ENCODE measurements around the gene HCFC1.
A peak's percentile ranks its signal among the peaks of the same experiment; 100 is the strongest.

HCFC1 gene

GRCh38 chrX:153926858-153927671, 44.6 kb downstream of the HCFC1 start:
- peak; percentile 48 to 51 for DNase-seq (ENCODE audit: extremely low read depth in 1 of 2, low read depth in 1 of 2)

GRCh38 chrX:153926552-153926857, 45.1 kb downstream of the HCFC1 start:
- no peak for DNase-seq (ENCODE audit: extremely low read depth in 1 of 2, low read depth in 1 of 2)

DNA sequence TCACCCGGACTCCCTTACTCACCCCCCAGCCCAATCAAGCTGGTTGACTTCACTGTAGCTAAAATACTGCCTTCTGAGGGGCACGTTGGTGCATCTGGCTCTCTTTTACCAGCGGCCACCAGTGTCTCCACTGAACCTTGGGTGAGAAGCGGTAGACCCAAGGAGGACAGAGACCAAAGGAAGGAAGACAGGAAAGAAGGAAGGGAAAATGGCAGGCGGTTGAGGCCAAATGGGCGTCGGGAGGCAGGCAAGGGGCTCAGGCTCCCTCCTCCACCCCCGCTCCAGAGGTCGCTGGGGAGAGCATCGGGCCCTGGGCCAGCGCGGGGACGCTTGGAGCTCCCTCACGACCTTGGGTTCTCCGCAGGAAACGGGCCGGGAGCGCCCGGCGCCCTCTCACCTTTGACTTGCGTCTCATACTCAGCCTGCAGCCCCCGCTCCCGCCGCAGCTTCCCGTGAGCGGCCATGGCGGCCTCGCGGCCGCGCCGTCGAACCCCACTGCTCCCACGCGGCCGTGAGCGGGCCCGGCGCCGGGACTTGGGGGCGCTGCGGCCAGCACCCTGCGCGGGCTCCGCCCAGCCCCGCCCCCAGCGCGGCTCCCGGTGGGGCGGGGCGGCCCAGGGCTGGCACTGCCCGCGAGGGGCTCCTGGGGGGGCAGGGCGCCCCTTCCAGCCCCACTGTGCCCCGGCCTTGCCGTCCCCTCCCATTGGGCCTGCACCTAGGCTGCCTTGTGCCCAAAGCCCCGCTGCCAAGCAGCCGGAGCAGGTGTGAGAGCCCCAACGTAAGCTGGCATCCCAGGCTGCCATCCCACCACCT, 45.7 kb downstream of the HCFC1 start, which contains the start of gene ARHGAP4:
TSS of gene ARHGAP4 (minus strand) at position 526 of the 813 bp plus-strand sequence. CDS start at position 464, 62 bp downstream.
- DNase-seq (ENCODE audit: extremely low read depth in 1 of 2, low read depth in 1 of 2), result no peak

DNA sequence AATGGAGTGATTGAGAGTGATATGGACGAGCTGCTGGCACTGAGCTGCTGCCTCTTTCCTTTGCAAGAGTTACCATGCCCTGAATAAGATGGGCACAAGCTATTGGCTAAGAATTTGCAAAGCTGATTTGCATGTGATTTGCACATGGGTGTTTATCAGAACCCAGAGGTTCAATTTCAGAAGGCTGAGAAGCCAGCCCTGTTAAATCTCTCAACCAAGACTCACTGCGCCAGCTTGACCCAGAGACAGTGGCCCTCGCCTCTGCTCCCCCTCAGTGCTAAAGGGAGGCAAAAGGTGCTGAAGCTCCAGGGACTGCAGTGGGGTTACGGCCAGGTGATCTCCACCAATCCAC, 46.3 kb downstream of the HCFC1 start:
- no peak for DNase-seq (ENCODE audit: extremely low read depth in 1 of 2, low read depth in 1 of 2)

DNA sequence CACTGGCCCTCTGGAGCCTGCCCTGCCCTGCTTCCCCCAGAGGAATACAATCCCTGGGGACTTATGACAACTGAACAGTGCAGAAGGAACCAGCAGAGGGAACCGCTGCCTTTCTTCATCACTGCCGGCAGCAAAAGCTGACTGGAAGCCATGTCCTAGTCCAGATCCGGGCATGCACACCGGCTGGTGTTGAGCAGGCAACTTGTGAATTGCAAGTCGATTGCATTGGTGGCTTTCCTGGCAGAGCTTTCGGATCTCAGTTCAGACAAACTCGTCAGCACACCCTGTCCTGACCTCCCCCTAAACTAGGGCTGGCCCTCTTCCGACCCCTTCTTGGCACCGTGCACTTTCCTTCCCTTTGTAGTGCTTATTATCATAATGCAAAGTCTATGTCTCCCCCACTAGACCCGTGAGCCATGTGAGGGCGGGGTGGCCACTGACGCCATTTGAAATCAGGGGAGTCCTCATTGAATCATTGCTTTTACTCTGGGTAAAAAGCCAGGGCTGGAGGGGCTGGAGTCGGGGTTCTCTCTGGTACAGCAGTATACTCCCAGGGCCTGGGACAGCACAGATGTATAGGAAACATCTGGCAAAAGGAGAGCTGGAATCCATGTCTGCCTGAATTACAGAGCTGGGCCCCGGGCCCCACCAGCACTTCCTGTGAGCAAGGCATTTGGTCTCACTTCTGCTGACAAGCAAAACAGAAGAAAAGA, 47.3 kb downstream of the HCFC1 start:
- no peak for DNase-seq (ENCODE audit: extremely low read depth in 1 of 2, low read depth in 1 of 2)

DNA sequence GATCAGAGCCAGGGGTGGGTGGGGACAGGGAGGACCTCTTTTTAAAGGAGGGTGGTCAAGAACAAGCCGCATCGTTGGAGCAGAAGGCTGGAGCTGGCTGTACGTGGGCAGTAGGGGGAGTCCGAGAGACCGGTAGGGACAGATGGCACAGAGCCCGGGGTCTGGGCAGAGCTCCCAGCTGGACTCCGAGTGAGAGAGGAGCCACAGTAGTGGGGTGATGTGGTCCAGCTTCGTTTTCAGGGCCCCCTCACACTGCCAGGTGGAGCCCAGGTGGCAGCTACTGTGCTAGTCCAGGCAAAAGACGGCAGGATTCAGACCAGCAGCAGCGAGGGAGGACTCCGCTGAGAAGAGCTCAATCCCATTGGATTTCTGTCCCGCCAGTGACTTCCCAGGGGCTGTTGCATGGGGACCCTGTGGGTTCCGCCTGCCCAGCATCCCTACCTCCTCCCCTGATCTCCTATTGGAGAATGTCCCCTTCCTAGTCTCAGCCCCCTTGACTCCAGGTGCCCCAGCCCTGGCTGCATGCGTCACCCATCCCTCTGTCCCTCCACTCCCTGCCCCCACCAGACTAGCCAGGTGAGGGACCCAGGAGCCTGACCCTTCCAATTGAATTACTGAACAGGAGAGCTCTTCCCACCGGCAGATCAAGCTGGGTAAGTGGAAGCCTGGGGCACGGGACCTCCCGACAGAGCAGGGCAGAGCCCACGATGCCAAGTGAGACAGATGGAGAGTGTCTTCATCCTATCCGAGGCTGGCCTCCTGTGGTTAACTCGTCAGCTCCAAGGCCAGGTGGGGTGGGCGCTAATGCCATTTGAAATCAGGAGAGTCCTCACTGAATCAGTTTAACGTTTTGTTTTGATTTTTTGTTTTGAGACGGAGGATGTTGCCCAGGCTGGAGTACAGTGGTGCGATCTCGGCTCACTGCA, 48.4 kb downstream of the HCFC1 start:
- DNase-seq (ENCODE audit: extremely low read depth in 1 of 2, low read depth in 1 of 2), result no peak

GRCh38 chrX:153921511-153922446, 49.8 kb downstream of the HCFC1 start:
- no peak for DNase-seq (ENCODE audit: extremely low read depth in 1 of 2, low read depth in 1 of 2)

GRCh38 chrX:153921070-153921469, 50.5 kb downstream of the HCFC1 start:
- DNase-seq (ENCODE audit: extremely low read depth in 1 of 2, low read depth in 1 of 2), result no peak

GRCh38 chrX:153920546-153920945, 51.1 kb downstream of the HCFC1 start:
- DNase-seq (ENCODE audit: extremely low read depth in 1 of 2, low read depth in 1 of 2), result no peak

- no peak for DNase-seq (ENCODE audit: extremely low read depth in 1 of 2, low read depth in 1 of 2)
These were observed 52.3 kb downstream of the HCFC1 start for GRCh38 chrX:153919281-153919680.

GRCh38 chrX:153917869-153918268, 53.7 kb downstream of the HCFC1 start:
- DNase-seq (ENCODE audit: extremely low read depth in 1 of 2, low read depth in 1 of 2), result no peak

- DNase-seq (ENCODE audit: extremely low read depth in 1 of 2, low read depth in 1 of 2), result no peak
These were observed 57.9 kb downstream of the HCFC1 start for GRCh38 chrX:153913701-153914100.

- DNase-seq (ENCODE audit: extremely low read depth in 1 of 2, low read depth in 1 of 2), result no peak
These were observed 58.4 kb downstream of the HCFC1 start for GRCh38 chrX:153913211-153913610.

- DNase-seq (ENCODE audit: extremely low read depth in 1 of 2, low read depth in 1 of 2), result no peak
These were observed 59.8 kb downstream of the HCFC1 start for GRCh38 chrX:153911798-153912197.

DNA sequence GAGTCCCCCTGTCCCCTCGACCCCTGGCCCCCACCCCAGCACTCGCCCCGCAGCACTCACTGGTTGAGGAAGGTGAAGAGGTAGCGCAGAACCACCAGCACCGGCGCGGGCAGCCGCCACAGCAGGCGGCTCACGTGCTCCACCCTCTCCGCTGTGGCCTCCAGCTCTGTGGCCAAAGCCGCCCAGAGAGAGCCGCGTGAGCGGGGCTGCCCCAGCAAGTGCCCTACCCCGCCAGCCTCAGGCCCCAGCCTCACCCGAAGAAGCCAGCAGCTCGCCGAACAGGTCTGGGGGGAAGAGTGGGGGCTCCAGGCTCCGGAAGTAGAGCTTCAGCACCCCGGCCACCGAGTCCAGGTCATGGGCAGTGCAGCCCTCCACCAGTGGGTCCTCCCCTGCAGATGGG, 61.2 kb downstream of the HCFC1 start:
- no peak for DNase-seq (ENCODE audit: extremely low read depth in 1 of 2, low read depth in 1 of 2)

GRCh38 chrX:153909980-153910360, 61.6 kb downstream of the HCFC1 start:
- DNase-seq (ENCODE audit: extremely low read depth in 1 of 2, low read depth in 1 of 2), result no peak

DNA sequence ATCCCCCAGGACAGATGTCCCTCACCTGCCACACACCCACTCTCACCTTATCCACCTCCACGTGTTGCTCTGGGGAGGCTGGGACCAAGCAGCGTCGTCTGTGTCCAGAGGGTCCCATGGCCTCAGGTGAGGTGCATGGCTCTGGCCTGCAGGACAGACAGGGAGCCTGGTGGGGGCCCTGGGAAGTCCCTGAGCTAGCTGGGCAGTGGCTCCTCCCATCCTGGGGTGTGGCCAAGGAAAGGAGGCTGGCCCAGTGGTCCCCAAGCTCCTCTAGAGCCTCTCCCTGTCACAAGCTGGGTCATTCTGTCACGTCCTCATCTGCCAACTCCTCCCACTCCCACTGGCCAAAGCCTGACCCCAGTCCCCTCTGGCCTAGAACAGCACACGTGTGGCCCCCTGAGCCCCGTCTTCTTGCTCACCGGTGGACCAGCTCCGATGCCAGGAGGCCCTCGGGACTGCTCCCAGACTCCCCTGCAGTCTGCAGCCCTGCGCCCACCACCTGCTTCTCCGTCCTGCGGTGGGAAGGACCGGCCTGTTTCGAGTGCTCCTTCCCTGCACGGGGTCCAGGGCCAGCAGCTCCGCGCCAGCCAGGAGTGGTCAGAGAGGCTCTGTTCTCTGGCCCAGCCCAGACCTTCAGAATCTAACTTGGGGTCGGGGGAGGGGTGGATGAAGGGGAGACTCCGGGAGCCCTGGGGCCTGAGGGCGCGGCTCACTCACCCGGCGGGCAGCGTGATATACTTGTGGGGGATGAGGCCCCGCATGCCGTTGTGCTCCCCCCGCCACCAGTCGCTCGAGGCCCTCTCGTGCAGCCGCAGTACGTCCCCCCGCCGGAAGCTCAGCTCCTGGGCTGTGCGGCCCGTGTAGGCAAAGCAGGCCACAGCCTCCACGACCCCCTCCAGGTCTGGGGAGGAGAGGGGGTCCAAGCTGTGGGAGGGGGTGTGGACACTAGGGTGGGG, 62.3 kb downstream of the HCFC1 start:
- no peak for DNase-seq (ENCODE audit: extremely low read depth in 1 of 2, low read depth in 1 of 2)

- DNase-seq (ENCODE audit: extremely low read depth in 1 of 2, low read depth in 1 of 2), result no peak
These were observed 63.3 kb downstream of the HCFC1 start for GRCh38 chrX:153908219-153908860.
